GM18526 (cell line): ENCODE data around the gene CUL4A.

ENCODE experiments used
- POLR2A ChIP-seq: IDR thresholded peaks from 3 replicates; pipeline ENCODE4 v1.6.1; 2011; ENCODE audit not compliant: insufficient read length; ENCODE audit errors: extremely low read depth

The CUL4A gene

GRCh38 chr13:113172419-113172926, 36.9 kb upstream of the CUL4A start:
- TF ChIP-seq POLR2A, result no peak

GRCh38 chr13:113176280-113176679, 33.1 kb upstream of the CUL4A start:
- no peak for TF ChIP-seq POLR2A

- no peak for TF ChIP-seq POLR2A
Measured at GRCh38 chr13:113176822-113177221, 32.6 kb upstream of the CUL4A start.

- TF ChIP-seq POLR2A, result no peak
Measured at GRCh38 chr13:113178070-113178895, 31.1 kb upstream of the CUL4A start.

GRCh38 chr13:113178896-113179167, 30.6 kb upstream of the CUL4A start:
- no peak for TF ChIP-seq POLR2A

- no peak for TF ChIP-seq POLR2A
Measured at GRCh38 chr13:113179374-113180230, 29.8 kb upstream of the CUL4A start.

- TF ChIP-seq POLR2A, result no peak
Measured at GRCh38 chr13:113182046-113182445, 27.4 kb upstream of the CUL4A start.

GRCh38 chr13:113183450-113184129, 25.8 kb upstream of the CUL4A start:
- no peak for TF ChIP-seq POLR2A

GRCh38 chr13:113184568-113185440, 24.6 kb upstream of the CUL4A start:
- TF ChIP-seq POLR2A, result no peak

GRCh38 chr13:113186061-113186900, 23.1 kb upstream of the CUL4A start:
- no peak for TF ChIP-seq POLR2A

- no peak for TF ChIP-seq POLR2A
Measured at GRCh38 chr13:113187263-113187669, 22.1 kb upstream of the CUL4A start.

- TF ChIP-seq POLR2A, result no peak
Measured at GRCh38 chr13:113187883-113188665, 21.3 kb upstream of the CUL4A start.

- no peak for TF ChIP-seq POLR2A
Measured at GRCh38 chr13:113190181-113190580, 19.2 kb upstream of the CUL4A start.
